LoVo (cell line): ENCODE measurements around the gene RNF144A.

Experiments used
- DNase-seq: peaks from one replicate; pipeline ENCODE4 v3.0.0-alpha.2; 2016; ENCODE audit warnings: low spot score

Gene RNF144A

GRCh38 chr2:6947929-6948676 lies 30.9 kb downstream of the RNF144A start:
- no peak for DNase-seq

- no peak for DNase-seq
Observed at GRCh38 chr2:6948677-6949351, 31.6 kb downstream of the RNF144A start.

GRCh38 chr2:6951046-6951445 lies 33.8 kb downstream of the RNF144A start:
- no peak for DNase-seq

GRCh38 chr2:6952101-6952500 lies 34.9 kb downstream of the RNF144A start:
- no peak for DNase-seq

GRCh38 chr2:6954586-6954985 lies 37.4 kb downstream of the RNF144A start:
- DNase-seq, result no peak

GRCh38 chr2:6955511-6956136 lies 38.4 kb downstream of the RNF144A start:
- no peak for DNase-seq

GRCh38 chr2:6956566-6956965 lies 39.4 kb downstream of the RNF144A start:
- no peak for DNase-seq

GRCh38 chr2:6957031-6957714 lies 40.0 kb downstream of the RNF144A start:
- no peak for DNase-seq

GRCh38 chr2:6957910-6958615 lies 40.9 kb downstream of the RNF144A start:
- DNase-seq, result no peak

GRCh38 chr2:6958616-6959235 lies 41.5 kb downstream of the RNF144A start:
- DNase-seq, result no peak

- DNase-seq, result no peak
Observed at GRCh38 chr2:6959751-6960150, 42.5 kb downstream of the RNF144A start.

GRCh38 chr2:6960659-6961058 lies 43.4 kb downstream of the RNF144A start:
- DNase-seq, result no peak

GRCh38 chr2:6963727-6964126 lies 46.5 kb downstream of the RNF144A start:
- no peak for DNase-seq

GRCh38 chr2:6965071-6965795 lies 48.0 kb downstream of the RNF144A start:
- no peak for DNase-seq

- no peak for DNase-seq
Observed at GRCh38 chr2:6966446-6966940, 49.3 kb downstream of the RNF144A start.

- DNase-seq, result no peak
Observed at GRCh38 chr2:6967301-6967700, 50.1 kb downstream of the RNF144A start.

GRCh38 chr2:6968319-6969100 lies 51.3 kb downstream of the RNF144A start:
- DNase-seq, result no peak

- DNase-seq, result no peak
Observed at GRCh38 chr2:6970551-6970950, 53.3 kb downstream of the RNF144A start.

GRCh38 chr2:6970976-6971480 lies 53.8 kb downstream of the RNF144A start:
- DNase-seq, result no peak

- no peak for DNase-seq
Observed at GRCh38 chr2:6971502-6971901, 54.3 kb downstream of the RNF144A start.
